DMS 273 (cell line): ENCODE data around the gene SRSF1.
A peak's percentile ranks its signal among the peaks of the same experiment; 100 is the strongest.
"Not testable (repeated sequence)": the region's sequence is repeated elsewhere in the genome, so short reads cannot be mapped to it uniquely, and the experiment has no call there.

ENCODE experiments used
- DNase-seq: peaks from one replicate; lab custom pipeline; 2025; ENCODE audit not compliant: unreplicated experiment; lab: John Stamatoyannopoulos, UW

The SRSF1 gene, protein sequence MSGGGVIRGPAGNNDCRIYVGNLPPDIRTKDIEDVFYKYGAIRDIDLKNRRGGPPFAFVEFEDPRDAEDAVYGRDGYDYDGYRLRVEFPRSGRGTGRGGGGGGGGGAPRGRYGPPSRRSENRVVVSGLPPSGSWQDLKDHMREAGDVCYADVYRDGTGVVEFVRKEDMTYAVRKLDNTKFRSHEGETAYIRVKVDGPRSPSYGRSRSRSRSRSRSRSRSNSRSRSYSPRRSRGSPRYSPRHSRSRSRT

DNA sequence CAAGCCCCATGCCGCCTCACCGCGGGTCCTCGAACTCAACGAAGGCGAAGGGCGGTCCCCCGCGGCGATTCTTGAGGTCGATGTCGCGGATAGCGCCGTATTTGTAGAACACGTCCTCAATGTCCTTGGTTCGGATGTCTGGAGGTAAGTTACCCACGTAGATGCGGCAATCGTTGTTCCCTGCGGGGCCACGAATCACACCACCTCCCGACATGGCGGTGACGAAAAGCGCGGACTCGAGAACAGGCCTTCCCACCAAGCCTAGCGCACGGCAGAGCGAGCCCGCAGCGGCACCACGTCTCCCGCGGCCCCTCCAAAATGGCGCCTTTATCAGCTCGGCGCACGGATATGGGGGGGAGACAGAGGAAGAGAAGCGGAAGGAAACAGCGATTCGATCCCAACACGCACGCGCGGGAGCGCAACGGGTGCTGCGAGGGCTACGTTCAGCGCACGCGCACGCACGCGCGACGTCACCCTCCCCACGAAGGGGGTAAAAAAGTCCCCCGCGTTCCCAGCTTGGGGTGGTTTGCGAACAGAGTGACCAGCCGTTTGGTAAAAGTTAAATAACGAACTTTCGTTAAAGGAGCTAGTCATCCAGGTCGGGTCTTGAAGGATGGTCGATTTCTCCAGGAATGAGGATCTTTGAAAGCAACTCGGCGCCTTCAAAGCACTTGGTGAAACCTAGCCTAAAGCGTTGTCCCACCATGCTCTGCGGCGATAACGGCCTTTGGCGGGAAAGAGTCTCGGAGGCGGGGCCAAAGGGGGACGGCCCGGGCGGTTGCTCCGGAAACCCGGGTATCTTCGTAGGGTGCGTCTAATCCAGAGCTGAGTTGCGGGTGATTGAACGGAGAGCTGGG lies at the start of gene SRSF1:
TSS of gene SRSF1 (minus strand) at position 323 of the 857 bp plus-strand sequence. CDS start at position 214, 109 bp downstream.
- DNase-seq: peak; percentile 99

DNA sequence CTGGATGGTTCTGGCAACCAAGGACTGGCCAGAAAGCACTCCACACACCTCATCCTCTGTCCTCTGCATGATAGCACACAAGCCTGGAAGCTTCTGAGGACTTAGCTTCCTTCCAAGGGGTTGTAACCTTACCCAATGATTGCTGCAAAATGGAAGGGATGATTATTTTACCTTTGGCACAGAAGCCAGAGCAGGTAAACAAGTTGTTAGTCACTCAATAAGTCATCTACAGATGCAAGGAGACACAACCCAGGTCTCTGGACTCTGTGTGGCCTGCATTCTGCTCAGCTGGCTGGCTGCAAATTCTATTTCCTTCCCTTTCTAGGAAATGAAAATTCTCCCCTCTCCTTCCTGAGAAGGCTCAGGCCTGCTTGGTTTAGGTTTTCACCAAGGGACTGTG lies 49.4 kb upstream of the SRSF1 start:
- no peak for DNase-seq

DNA sequence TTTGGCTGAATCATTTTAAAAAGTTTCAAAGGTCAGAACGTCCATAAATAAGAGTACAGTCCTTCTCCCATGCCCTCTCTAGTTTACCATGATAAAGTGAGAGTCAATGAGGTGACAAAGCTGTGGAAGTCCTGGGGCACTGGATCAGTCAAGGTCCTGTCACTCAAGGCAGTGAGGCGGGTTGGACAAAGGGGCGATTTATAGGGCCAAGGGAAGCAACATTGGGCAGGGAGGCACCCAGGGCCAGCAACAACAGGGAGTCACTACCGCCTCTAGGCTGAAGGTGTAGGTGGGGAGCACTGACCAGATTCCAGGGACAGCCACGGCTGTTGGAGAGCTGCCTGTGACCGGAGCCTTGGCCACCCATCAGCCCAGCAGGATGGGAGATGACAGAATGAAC lies 47.6 kb upstream of the SRSF1 start:
- DNase-seq: no peak

DNA sequence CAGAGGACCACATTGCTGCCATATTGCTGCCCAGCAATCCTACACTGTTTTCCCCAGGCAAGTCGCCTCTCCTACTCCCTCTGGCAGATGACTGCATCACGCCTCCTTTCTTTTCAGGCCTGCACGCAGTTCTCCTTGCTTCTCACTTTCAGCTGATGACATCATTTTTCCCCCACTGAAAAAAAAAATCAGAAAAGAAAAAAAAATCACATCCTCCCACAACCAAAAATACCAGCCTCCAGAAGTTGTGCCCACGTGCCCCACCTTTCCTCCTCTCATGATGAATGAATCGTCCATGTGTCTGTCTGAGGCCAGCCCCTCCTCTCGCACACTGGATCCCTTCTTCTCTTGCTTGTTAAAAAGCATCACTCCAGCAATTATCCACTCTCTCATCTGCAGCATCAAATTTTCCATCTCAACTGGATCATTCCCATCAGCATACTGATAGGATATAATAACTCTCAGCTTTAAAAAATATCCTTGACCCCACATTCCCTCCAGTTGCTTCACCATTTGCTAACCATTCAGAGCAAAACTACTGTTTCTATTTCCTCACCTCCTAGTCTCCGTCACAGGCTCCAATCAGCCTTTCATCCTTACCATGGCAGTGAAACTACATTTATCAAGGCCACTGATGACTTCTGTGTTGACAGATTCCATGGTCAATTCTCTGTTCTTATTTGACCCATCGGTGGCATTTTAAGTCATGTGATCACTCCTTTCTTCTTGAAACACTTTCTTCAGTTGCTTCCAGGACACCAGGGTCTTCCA lies 46.1 kb upstream of the SRSF1 start:
- DNase-seq: no peak

DNA sequence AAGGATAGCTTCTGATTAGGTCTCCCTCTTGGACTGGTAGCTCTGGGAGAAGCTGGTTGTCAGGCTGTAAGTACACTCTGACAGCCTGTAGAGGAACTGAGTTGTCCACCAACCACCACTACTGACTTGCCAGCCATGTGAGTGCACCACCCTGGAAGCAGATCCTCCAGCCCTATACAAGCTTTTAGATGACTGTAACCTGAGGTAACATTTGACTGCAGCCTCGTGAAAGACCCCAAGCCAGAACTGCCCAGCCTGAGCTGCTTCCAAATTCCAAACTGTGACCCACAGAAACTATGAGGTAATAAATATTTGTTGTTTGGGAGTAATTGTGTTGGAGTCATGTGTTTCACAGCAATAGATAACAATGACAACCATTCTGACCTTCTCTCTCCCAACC lies 45.4 kb upstream of the SRSF1 start:
- no peak for DNase-seq

DNA sequence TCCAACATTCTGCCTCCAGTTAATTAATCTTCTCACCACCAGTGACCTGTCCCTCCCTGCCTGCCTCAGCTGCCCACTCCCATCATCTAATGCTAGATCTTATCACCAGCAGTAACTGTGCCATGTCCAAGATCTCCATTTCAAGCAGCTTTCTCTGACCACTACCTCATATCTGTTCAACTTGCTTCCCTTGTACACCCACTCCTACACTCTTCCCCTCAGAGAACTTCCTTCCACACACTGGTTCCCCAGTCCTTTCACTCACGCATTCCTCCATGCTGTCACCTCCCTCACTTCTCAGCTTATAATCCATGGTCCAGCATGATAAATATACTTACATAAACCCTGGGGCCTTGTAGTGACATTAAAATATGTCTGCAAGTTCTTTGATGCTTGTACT lies 44.4 kb upstream of the SRSF1 start:
- DNase-seq: no peak

DNA sequence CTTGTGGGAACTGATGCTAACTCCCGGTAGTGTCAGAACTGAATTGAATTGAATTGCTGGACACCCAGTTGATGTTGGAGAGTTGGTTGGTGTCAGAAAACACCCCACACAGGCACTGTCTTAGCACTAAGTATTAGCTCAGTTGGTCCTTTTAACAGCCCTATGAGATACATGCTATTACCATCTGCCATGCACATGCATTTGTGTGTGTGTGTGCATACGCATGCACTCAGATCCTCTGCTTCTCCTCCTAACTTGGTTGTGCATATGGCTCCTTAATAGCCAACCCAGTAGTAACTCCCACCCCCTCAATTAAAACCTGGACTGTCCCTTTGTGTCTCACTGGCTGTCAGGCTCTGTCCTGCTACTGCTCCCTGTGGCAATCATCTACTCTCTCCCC lies 43.9 kb upstream of the SRSF1 start:
- no peak for DNase-seq

DNA sequence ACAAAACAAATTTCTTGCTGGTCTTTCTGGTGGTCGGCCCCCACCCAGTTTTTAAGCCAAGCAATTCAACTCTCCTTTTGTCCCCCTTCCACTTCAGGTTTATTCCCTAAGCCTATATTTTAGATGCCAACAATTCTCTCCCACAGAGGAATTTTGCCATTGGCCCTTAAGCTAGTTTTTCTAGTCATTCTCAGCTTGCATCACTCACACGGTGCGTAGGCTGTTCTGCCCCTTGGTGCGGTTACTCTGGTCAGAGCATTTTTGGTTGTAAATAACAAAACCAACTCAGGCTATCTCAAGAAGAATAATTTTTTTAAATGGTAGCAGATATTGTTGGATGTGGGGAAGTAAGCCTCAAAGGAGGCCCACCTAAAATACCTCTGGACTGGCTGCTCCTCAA lies 42.5 kb upstream of the SRSF1 start:
- DNase-seq: no peak

DNA sequence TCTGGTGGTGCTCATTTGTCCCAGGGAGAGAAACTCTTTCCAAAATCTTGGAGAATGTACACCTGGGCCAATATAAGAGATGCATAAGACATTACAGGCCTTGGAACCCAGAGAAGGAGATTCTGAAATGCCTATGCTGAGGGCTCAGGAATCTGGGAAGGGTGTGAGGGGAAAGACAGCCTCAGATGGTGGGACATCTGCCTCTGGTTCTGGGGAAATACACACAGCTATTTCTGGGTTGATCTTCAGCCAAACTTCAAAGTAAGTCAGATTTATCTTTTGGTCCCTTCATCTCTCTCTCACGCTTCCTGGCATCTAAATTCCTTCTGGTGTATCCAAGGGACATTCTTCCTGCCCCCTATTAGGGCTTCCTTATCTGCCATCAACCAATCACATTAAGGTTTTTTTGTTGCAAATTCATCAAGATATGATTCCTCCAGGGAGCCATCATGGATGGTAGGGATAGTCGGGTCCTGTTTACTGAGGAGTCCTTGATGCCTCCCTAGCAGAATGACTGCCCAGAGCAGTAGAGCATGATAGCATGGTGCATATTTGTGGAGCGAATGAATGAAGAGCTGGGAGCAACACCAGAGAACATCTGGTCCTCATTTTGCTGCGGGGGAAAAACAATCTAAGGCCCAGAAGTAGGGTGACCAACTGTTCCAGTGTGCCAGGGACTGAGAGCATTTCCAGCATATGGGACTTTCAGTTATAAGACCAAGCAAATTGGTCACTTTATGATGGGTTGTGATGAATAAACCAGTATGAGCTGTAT lies 40.5 kb upstream of the SRSF1 start:
- DNase-seq: peak; percentile 65

DNA sequence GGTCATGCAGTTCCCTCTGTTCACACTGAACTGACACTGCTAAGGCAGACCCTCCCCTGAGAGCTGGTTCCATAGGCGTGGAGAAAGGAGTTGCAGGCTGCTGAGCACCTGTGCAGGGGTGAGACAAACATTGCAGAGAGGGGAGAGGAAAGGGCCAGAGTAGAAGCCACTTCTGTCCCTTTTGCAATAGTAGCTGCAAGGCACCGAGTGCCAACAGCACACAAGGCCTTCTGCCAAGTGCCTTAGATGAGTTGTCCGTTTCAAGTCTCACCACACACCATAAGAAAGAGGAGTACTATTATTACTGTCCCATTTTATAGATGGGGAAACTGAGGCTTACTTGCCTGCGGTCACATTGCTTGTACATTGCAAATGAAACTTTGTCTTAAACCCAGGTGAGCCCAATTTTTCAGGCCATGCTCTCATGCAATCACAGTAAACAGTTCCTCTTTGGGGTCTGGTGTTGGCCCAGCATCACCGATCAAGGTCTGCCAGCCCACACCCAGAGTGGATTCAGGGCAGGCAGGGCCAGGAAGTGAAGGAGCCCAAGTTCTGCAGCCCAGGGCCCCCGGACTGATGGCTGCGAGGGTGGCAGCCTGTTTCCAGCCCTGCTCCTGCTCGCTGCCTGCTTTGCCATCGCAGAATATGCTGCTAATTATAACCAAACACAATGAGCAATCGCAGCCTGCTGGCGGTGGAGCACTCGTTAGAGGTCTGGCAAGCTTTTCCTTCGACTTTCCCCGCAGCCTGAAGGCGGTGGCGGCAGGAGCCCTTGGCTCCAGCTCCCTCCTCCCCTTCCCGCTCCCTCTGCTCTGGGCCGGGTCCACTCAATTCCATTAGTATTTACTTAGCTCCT lies 39.4 kb upstream of the SRSF1 start:
- DNase-seq: peak; percentile 16

DNA sequence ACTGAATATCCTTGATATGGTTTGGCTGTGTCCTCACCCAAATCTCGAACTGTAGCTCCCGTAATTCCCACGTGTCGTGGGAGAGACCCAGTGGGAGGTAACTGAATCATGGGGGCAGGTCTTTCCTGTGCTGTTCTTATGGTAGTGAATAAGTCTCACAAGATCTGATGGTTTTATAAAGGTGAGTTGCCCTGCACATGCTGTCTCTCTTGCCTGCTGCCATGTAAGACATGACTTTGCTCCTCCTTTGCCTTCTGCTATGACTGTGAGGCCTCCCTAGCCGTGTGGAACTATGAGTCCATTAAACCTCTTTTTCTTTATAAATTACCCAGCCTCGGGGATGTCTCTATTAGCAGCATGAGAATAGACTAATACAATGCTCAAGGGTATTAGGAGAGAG lies 37.2 kb upstream of the SRSF1 start:
- not testable (repeated sequence) for DNase-seq

DNA sequence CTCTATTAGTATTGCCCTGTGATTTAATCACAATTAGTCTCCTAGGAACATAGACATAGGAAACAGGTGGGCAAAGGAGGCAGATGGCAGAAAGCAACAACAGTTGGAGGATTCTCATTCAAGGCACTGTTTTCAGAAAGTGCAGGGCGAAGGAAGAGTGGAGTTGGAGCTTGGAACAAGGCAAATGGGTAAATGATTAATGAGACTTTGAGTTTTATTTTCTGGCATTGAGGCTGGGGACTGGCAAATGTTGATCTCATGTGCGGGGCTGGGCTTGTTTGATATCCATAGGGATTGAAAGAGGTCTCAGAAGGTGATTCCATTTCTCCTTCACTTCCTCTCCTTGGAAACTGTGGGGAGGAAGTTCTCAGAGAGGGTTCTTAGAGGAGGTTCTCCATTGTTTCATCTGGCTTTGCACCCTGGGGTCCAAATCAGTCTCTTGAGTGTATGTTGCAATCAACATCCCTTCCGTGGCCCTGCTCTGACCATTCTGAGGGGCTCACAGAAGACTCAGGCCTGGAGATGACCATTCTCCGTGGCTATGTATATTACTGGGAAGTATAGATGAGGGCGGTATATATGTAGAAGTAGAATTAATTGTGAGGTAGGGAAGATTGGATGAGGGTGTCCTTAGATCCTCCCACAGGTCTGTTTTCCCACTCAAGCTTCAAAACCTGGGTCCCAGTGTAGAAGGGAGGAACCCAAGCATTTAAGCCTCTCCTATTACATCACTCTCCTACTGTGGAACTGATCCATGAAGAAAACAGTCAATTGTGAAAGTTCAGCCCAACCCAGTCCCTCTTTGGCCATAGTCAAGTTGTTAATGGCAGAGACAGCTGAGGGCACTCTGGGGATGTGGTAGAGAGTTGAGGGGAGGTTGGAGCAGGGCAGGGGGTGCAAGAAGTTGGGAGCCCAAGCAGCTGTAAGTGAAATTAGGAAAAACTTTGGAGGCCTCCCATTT lies 36.5 kb upstream of the SRSF1 start:
- DNase-seq: no peak

DNA sequence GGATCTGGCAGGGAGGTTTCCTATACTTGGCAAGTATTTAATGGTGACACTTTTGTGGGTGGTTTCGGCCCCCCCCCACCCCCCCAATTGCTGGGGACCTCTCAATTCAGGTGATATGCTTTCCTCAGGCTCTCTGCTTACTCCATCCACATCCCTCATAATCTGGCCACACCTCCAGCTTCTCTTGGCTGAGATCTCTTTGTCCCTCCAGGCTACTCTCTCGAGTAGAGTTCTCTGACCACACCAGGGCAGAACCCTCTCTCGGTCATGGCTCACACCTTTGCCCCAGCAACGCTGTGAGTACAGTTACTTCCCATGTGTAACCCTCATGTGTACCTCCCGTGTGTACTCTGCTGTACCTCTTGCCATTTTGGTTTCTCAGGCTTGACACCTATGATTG lies 34.1 kb upstream of the SRSF1 start:
- DNase-seq: no peak

DNA sequence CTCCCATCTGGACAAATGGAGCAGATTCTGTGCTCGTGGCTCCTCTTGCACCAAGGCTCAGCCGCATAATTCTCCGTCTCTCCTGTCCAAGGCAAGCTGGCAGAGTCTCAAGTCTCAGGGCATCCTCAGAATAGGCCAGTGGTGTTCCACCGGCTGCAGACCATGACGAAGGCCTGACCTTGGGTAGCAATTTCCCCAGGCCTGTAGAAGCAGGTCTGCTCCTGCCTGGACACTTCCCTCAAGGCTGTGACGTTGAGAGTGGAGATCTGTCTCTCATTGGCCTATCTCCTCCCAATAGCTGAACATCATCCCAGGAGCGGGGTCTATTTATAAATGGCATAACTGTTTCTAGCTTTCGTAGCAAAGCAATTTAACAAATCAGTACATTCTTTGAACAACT lies 33.3 kb upstream of the SRSF1 start:
- DNase-seq: no peak

DNA sequence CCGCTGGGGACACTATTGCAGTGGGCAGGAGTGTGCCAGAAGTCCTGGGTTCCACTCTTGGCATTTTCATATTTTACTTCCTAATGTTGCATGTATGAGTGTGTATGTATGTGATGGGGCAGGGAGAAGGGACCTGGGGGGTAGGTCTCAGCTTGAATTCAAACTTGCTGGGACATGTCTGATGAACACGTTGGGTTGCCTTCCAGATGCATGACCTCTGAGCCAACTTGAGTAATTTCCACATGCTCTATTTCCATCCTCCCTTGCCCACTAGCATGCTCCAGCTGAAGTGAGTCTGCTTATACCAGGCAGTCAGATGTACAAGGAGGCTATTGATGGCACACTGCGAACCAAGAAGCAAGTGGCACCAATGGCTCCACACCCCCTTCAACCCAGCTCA lies 32.9 kb upstream of the SRSF1 start:
- DNase-seq: no peak

DNA sequence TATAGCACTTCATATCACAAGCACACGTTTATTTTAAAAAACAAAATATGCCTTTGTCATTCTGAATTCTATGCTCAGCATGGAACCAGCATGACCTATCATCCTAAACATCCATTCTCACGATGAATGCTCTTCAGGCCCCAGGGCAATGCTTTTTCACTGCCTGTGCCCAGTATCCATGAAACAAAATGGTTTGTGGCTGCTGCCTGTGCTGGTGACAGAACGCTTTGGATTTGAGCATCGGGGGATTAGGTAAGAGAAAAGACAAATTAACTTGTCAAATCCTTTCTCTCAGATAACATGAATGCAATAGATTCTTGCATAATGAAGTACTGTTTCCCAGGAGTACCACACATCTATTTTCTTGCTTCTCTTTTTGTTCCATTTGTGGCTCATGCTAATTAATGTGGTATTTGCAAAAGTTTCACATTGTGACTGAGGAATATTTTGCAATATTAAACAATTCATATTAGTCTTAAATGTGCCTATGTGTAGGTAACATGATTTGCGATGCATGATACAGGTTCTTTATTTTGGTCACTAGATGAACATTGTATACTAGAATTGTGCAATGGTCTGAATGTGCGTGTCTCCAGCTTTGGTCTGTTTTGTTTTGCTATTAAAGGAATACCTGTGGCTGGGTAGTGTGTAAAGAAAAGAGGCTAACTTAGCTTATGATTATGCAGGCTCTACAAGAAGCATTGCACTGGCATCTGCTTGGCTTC lies 25.8 kb upstream of the SRSF1 start:
- DNase-seq: no peak

DNA sequence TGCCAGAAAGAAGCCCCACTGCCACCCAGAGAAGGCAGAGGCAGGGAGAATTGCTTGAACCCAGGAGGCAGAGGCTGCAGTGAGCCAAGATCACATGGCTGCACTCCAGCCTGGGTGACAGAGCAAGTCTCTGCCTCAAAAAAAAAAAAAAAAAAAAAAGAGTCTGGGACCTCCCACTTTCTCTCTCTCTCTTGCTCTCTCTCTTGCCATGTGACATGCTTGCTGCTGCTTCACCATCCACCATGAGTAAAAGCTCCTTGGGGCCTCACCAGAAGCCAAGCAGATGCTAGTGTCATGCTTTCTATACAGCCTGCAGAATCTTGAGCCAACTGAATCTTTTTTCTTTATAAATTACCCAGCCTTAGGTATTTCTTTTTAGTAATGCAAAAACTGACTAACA lies 21.5 kb upstream of the SRSF1 start:
- no peak for DNase-seq

DNA sequence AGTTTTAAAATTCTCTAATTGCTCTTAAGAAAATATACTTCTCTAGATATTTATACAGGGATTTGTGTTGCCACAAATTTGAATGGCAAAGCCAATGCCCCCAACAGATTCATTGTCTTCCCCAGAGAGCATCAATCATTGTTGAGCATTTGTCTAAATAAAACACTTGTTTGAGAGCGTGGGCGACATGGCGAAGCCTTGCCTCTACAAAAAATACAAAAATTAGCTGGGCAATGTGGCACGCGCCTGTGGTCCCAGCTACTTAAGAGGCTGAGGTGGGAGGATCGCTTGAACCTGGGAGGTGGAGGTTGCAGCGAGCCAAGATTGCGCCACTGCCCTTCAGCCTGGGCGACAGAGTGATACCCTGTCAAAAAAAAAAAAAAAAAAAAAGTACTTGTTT lies 13.4 kb upstream of the SRSF1 start:
- no peak for DNase-seq
